IMR-90 (cell line): ENCODE measurements around the gene PDGFA. TPM values are rescaled to one million over a fixed set of nuclear protein-coding genes. Genes with fewer than 3 reads are reported as not detected.

Experiments
- ATAC-seq: fragments of 200-7000 bp; cut with Tn5 transposase; 2 replicates; pipeline ENCODE4 v1.9.1; 2020; ENCODE audit warnings: low read depth, mild to moderate bottlenecking, moderate library complexity
- BruUV-seq: library from RNA; stranded (reverse); fragments of 400-500 nt; replicated peaks from 2 replicates; lab custom pipeline; 2021; lab: Mats Ljungman, UMichigan
- CTCF ChIA-PET: fragments of 300-600 bp; formaldehyde crosslinking; extraction: SDS; loops from one replicate; lab custom pipeline; 2021; ENCODE audit warnings: antibody characterized with exemption; lab: Yijun Ruan, JAX
- POLR2A ChIA-PET: fragments of 300-600 bp; sonication (Branson Sonifier 250); formaldehyde crosslinking; loops from one replicate; lab custom pipeline; 2022; ENCODE audit warnings: antibody characterized with exemption; ENCODE audit not compliant: unreplicated experiment; lab: Charles Lee
- DNase-seq: peaks from one replicate; pipeline ENCODE4 v3.0.0; 2013
- H2AFZ ChIP-seq: replicated peaks from 2 replicates; pipeline ENCODE3; 2013; ENCODE audit warnings: low read length, mild to moderate bottlenecking; ENCODE audit not compliant: poor library complexity
- H2AK5ac ChIP-seq: 2 replicates; pipeline ENCODE4 v1.6.1; 2013; ENCODE audit warnings: low read depth, low read length, inconsistent platforms
- H2AK9ac ChIP-seq: replicated peaks from 2 replicates; pipeline ENCODE3; 2013; ENCODE audit warnings: mild to moderate bottlenecking, low read depth, low read length, moderate library complexity; ENCODE audit not compliant: poor library complexity
- H2BK120ac ChIP-seq: 2 replicates; pipeline ENCODE4 v1.6.1; 2013; ENCODE audit warnings: low read depth, low read length, inconsistent platforms
- H2BK15ac ChIP-seq: 3 replicates; pipeline ENCODE4 v1.6.1; 2013; ENCODE audit warnings: low read depth, low read length, inconsistent platforms
- H2BK20ac ChIP-seq: 2 replicates; pipeline ENCODE4 v1.6.1; 2013; ENCODE audit warnings: low read depth, mild to moderate bottlenecking, inconsistent platforms, low read length, moderate library complexity
- H2BK5ac ChIP-seq: 2 replicates; pipeline ENCODE4 v1.6.1; 2013; ENCODE audit warnings: mild to moderate bottlenecking, low read depth, low read length, inconsistent platforms; ENCODE audit not compliant: poor library complexity, severe bottlenecking
- H3K14ac ChIP-seq: replicated peaks from 2 replicates; pipeline ENCODE4 v1.6.1; 2013; ENCODE audit warnings: low read depth, low read length, inconsistent platforms
- H3K18ac ChIP-seq: 2 replicates; pipeline ENCODE4 v1.6.1; 2013; ENCODE audit warnings: low read depth, low read length, control low read depth
- H3K23ac ChIP-seq: 2 replicates; pipeline ENCODE4 v1.6.1; 2013; ENCODE audit warnings: low read depth, low read length, inconsistent platforms
- H3K27ac ChIP-seq: 2 replicates; pipeline ENCODE4 v1.5.1; 2013; ENCODE audit warnings: mild to moderate bottlenecking, control low read depth, low read length; ENCODE audit not compliant: insufficient read depth
- H3K27me3 ChIP-seq: 2 replicates; pipeline ENCODE4 v1.6.1; 2013; ENCODE audit warnings: low read length; ENCODE audit not compliant: control insufficient read depth, insufficient read depth
- H3K36me3 ChIP-seq: 2 replicates; pipeline ENCODE4 v1.6.1; 2013; ENCODE audit warnings: low read length, mixed read lengths; ENCODE audit not compliant: control insufficient read depth, insufficient read depth
- H3K4ac ChIP-seq: 2 replicates; pipeline ENCODE4 v1.6.1; 2013; ENCODE audit warnings: low read depth, low read length, inconsistent platforms
- H3K4me1 ChIP-seq: 2 replicates; pipeline ENCODE4 v1.6.1; 2013; ENCODE audit warnings: low read length, mixed read lengths; ENCODE audit not compliant: control insufficient read depth, insufficient read depth
- H3K4me2 ChIP-seq: 2 replicates; pipeline ENCODE4 v1.6.1; 2013; ENCODE audit warnings: low read depth, mild to moderate bottlenecking, control low read depth, low read length, moderate library complexity
- H3K4me3 ChIP-seq: 2 replicates; pipeline ENCODE4 v1.5.1; 2013; ENCODE audit warnings: low read depth, mild to moderate bottlenecking, control low read depth, low read length, moderate library complexity; ENCODE audit not compliant: insufficient read depth
- H3K56ac ChIP-seq: 2 replicates; pipeline ENCODE4 v1.6.1; 2013; ENCODE audit warnings: low read length, inconsistent platforms; ENCODE audit not compliant: insufficient read depth; ENCODE audit errors: extremely low read depth
- H3K79me1 ChIP-seq, 2 experiments: 2 replicates each; pipeline ENCODE4 v1.6.1; 2013; ENCODE audit warnings: low read length in 2 of 2, inconsistent platforms in 1 of 2, low read depth in 1 of 2
- H3K9ac ChIP-seq: 2 replicates; pipeline ENCODE4 v1.6.1; 2013; ENCODE audit warnings: low read depth, low read length, control low read depth
- H3K9me1 ChIP-seq: 2 replicates; pipeline ENCODE4 v1.6.1; 2013; ENCODE audit warnings: low read length, inconsistent platforms; ENCODE audit not compliant: insufficient read depth
- H3K9me3 ChIP-seq: 2 replicates; pipeline ENCODE4 v1.6.1; 2013; ENCODE audit warnings: low read length; ENCODE audit not compliant: control insufficient read depth, insufficient read depth
- H4K20me1 ChIP-seq: 2 replicates; pipeline ENCODE4 v1.6.1; 2013; ENCODE audit warnings: low read length, inconsistent platforms; ENCODE audit not compliant: insufficient read depth
- H4K5ac ChIP-seq: 2 replicates; pipeline ENCODE4 v1.6.1; 2013; ENCODE audit warnings: mild to moderate bottlenecking, low read depth, low read length, control low read depth
- H4K8ac ChIP-seq, 2 experiments: 2 replicates each; pipeline ENCODE4 v1.6.1; 2013; ENCODE audit warnings: low read depth in 2 of 2, low read length in 2 of 2, control low read depth in 1 of 2, inconsistent platforms in 1 of 2
- H4K91ac ChIP-seq: 2 replicates; pipeline ENCODE4 v1.6.1; 2013; ENCODE audit warnings: low read depth, low read length, inconsistent platforms; ENCODE audit not compliant: insufficient read depth
- CEBPB ChIP-seq: IDR thresholded peaks from 2 replicates; pipeline ENCODE4 v1.6.1; 2012; ENCODE audit warnings: low read depth, low read length, improper control_type of control experiment
- CHD1 ChIP-seq: IDR thresholded peaks from 2 replicates; pipeline ENCODE4 v1.6.1; 2012; ENCODE audit warnings: low read depth, low read length, improper control_type of control experiment
- FOS ChIP-seq: fragments of 150-350 bp; IDR thresholded peaks from 2 replicates; pipeline ENCODE4 v1.6.1; 2016; ENCODE audit warnings: low read depth, low read length
- MAFK ChIP-seq: IDR thresholded peaks from 2 replicates; pipeline ENCODE4 v1.6.1; 2012; ENCODE audit warnings: low read depth, low read length, improper control_type of control experiment
- MXI1 ChIP-seq: IDR thresholded peaks from 2 replicates; pipeline ENCODE4 v1.6.1; 2012; ENCODE audit warnings: low read depth, mild to moderate bottlenecking, low read length, moderate library complexity, borderline replicate concordance
- RFX5 ChIP-seq: IDR thresholded peaks from 2 replicates; pipeline ENCODE4 v1.8.0; 2012; ENCODE audit warnings: low read depth, mild to moderate bottlenecking, low read length, moderate library complexity
- WGBS, 2 experiments: methylation state at CpG; one replicate each; pipeline versions ENCODE4 v1.1.5 to v1.1.7; 2013; ENCODE audit warnings: missing lambda C conversion rate in 2 of 2; ENCODE audit not compliant: insufficient read length in 1 of 2; ENCODE audit errors: extremely low coverage in 2 of 2; 5-methylcytosine and 5-hydroxymethylcytosine counted together
- dilution Hi-C: fragments of 300-500 bp; cut with HindIII; formaldehyde crosslinking; loops from one replicate; pipeline ENCODE4 v1.14.3; 2018; ENCODE audit warnings: low sequenced_read_pairs; ENCODE audit not compliant: unreplicated experiment
- in situ Hi-C: fragments of 300-500 bp; cut with MboI; formaldehyde crosslinking; loops from 3 replicates; pipeline ENCODE4 v1.14.3; 2019; ENCODE audit warnings: low sequenced_read_pairs, inconsistent platforms, mixed read lengths
- intact Hi-C: fragments of 100-400 bp; cut with micrococcal nuclease; formaldehyde crosslinking; loops from 2 replicates; pipeline ENCODE4 v1.10.0; 2022
- polyA plus RNA-seq, 3 experiments: library from polyadenylated mRNA; depleted of rRNA; stranded (reverse); fragments of >200 nt; gene quantifications; 2 replicates each; pipeline ENCODE4 v1.2.3, GENCODE V29; 2012; ENCODE audit warnings: low replicate concordance in 1 of 3
- total RNA-seq: library from RNA; depleted of rRNA; stranded (reverse); fragments of >200 nt; gene quantifications from 2 replicates; pipeline ENCODE4 v1.2.3, GENCODE V29; 2012
- TF ChIP-seq, protein P1 (sequence below): fragments of 150-350 bp; IDR thresholded peaks from 2 replicates; pipeline ENCODE4 v1.6.1; 2017; ENCODE audit warnings: mild to moderate bottlenecking, antibody characterized with exemption, low read length, low read depth

PDGFA gene
- total and polyA plus RNA-seq, 2 of the 4 experiments (the other 2 are of a cell fraction), result 3.3 to 3.8 TPM

DNA sequence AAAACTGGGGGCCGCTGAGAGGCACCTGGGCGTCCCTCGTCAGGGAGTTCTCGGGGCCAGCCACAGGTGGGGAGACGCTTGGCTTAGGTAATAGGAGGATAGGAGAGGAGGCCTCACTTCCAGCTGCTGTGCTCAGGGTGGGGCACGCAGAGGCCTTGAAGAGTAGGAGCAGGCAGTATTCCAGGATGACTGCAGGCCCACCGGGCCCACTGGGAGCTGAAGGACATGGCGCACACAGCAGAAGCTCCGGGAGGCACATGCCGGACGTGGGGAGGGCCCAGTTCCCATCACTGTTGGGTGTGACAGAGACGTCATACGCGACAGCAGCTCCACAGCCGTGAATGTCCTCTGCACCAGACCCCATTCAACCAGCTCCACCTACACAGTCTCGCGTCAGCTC, 22.0 kb upstream of the PDGFA start:
- peaks cover 36% of the 10 kb centered on the region for H3K4me1 ChIP-seq
- intact Hi-C loops, result no loop called here
- CTCF ChIA-PET, result no interaction called here

More for the DNA sequence above, 22.0 kb upstream of the PDGFA start:
- TF ChIP-seq MXI1 (no peak), MAFK (no peak), FOS (no peak), CEBPB (no peak), RFX5 (no peak), CHD1 (no peak)
- TF ChIP-seq, protein P1, sequence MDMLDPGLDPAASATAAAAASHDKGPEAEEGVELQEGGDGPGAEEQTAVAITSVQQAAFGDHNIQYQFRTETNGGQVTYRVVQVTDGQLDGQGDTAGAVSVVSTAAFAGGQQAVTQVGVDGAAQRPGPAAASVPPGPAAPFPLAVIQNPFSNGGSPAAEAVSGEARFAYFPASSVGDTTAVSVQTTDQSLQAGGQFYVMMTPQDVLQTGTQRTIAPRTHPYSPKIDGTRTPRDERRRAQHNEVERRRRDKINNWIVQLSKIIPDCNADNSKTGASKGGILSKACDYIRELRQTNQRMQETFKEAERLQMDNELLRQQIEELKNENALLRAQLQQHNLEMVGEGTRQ, result no peak
- H4K8ac ChIP-seq, result peak overlapping the region in 1 of 2 experiments; percentile 81; a peak in 1 of 4 replicates
- no peaks in the 10 kb centered on the region for H3K36me3 ChIP-seq
- H3K56ac ChIP-seq, result no peak overlapping the region
- peak overlapping the region; percentile 77 for H2BK5ac ChIP-seq
- no peak overlapping the region for H3K27ac ChIP-seq
- POLR2A ChIA-PET, result no interaction called here
- in situ Hi-C loops, result no loop called here
- no peaks in the 10 kb centered on the region for H4K20me1 ChIP-seq
- H3K79me1 ChIP-seq, result 0 out of 4 replicates have a peak, but pooled peaks cover 0 to 6% of the 10 kb centered on the region in 2 experiments
- peaks cover 22% of the 10 kb centered on the region for H3K9me1 ChIP-seq
- H3K4me2 ChIP-seq, result no peak overlapping the region
- H4K5ac ChIP-seq, result no peak overlapping the region
- H3K4me3 ChIP-seq, result no peak overlapping the region
- peak overlapping the region; percentile 98 for H2AK5ac ChIP-seq
- BruUV-seq, result no TSS peak
- H3K27me3 ChIP-seq, result no peaks in the 10 kb centered on the region
- peak overlapping the region; percentile 65 for H2AK9ac ChIP-seq
- H2AFZ ChIP-seq, result no peak overlapping the region
- ATAC-seq (no peak), DNase-seq (no peak)
- no peak overlapping the region; the same call in 1 of the 2 replicates for H3K14ac ChIP-seq
- H3K9ac ChIP-seq, result no peak overlapping the region
- dilution Hi-C loops, result no loop called here
- H3K18ac ChIP-seq, result no peak overlapping the region
- peak overlapping the region; percentile 96 for H4K91ac ChIP-seq
- peak overlapping the region; percentile 99 for H3K4ac ChIP-seq
- no peaks in the 10 kb centered on the region for H3K9me3 ChIP-seq
- peak overlapping the region; percentile 99; the same call in 1 of the 2 replicates for H2BK120ac ChIP-seq
- 98% methylated on average over 8 of the region's 17 CpGs; no CpG with 5 or more reads in 1 of the 2 experiments for WGBS, 2 experiments
- no peak overlapping the region for H3K23ac ChIP-seq
- H2BK20ac ChIP-seq, result peak overlapping the region; percentile 49; the same call in 1 of the 2 replicates
- peak overlapping the region; percentile 97; the same call in 2 of the 3 replicates for H2BK15ac ChIP-seq
